GM12865 (cell line): Measurements from ENCODE around the gene CHD6.

Experiments used
- DNase-seq: peaks from one replicate; pipeline ENCODE4 v3.0.0; 2010; ENCODE audit warnings: low read depth
- H3K4me3 ChIP-seq: 2 replicates; pipeline ENCODE4 v1.5.1; 2011; ENCODE audit warnings: mild to moderate bottlenecking, low read depth, low read length, control low read depth
- CTCF ChIP-seq: IDR thresholded peaks from 2 replicates; pipeline ENCODE4 v1.5.1; 2011; ENCODE audit warnings: low read length, control low read depth, low read depth, inconsistent platforms; ENCODE audit not compliant: insufficient read depth; ENCODE audit errors: missing control alignments

The CHD6 gene

GRCh38 chr20:41452226-41452625 is 166.0 kb downstream of the CHD6 start:
- no peak for DNase-seq
- TF ChIP-seq CTCF, result no peak
- H3K4me3 ChIP-seq, result no peak overlapping the region

DNA sequence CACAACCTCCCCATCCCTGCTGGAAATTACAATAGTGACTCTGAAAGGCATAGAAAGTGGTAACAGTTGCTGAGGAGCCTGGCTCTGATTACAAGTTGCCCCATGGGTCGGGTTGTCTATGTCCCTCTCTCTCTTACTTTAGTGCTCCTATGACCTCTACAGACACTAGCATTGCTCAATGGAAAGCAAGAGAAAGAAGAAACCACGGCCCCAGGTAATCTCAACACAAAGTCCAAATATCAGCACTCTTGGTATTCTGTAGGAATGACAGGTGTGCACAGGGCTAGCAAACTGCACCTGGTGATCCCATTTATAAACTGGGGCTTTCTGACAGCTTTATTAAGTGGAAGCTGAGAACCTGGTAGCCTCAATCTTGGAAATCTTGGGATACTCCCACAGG is 171.2 kb downstream of the CHD6 start:
- no peak for DNase-seq

GRCh38 chr20:41446456-41446855 is 171.7 kb downstream of the CHD6 start:
- DNase-seq, result no peak
- H3K4me3 ChIP-seq, result no peak overlapping the region
- no peak for TF ChIP-seq CTCF

More for the DNA sequence above, 171.2 kb downstream of the CHD6 start:
- no peak overlapping the region for H3K4me3 ChIP-seq
- no peak for TF ChIP-seq CTCF

DNA sequence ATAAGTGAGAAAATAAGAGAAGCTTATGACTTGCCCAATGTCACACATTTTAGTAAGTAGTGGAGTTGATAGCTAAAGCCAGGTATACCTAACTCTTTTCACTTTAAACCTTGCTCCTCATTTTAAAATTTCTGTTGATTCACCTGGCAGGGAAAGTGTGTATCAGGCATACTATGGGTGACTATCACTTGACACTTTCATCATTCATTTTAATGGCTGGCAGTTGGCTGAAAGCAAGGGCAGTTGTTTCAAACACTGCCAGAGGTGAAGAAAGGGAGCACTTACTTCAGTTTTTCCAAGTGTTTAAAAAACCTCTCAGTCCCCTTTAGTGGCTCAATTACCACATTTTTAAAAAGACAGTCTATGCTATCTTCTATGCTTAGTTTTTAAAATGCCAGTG is 173.4 kb downstream of the CHD6 start:
- no peak for DNase-seq

DNA sequence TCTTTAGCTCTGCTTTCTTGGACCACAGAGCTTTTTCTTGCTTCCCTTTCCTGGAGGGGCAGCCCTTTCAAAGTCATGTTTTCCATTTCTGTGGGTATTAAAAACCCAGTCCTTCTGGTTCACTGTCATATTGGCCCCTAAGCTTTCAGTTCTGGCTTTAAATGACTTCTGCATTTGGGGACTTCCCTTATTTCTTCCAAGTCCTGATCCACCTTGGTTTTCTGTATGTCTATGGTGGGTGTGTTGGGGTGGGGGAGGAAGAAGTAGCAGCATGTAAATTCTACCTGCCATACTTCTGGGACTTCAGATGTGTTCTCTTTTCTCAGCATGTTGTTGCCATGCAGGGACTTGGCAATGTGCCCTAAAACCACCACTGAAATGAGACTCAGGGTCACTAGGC is 174.5 kb downstream of the CHD6 start:
- H3K4me3 ChIP-seq, result no peak overlapping the region
- TF ChIP-seq CTCF, result no peak
- DNase-seq, result no peak

More for the DNA sequence above, 173.4 kb downstream of the CHD6 start:
- H3K4me3 ChIP-seq, result no peak overlapping the region
- TF ChIP-seq CTCF, result no peak

- no peak for TF ChIP-seq CTCF
- DNase-seq, result no peak
- no peak overlapping the region for H3K4me3 ChIP-seq
Observed at GRCh38 chr20:41440882-41441281, 177.3 kb downstream of the CHD6 start.

DNA sequence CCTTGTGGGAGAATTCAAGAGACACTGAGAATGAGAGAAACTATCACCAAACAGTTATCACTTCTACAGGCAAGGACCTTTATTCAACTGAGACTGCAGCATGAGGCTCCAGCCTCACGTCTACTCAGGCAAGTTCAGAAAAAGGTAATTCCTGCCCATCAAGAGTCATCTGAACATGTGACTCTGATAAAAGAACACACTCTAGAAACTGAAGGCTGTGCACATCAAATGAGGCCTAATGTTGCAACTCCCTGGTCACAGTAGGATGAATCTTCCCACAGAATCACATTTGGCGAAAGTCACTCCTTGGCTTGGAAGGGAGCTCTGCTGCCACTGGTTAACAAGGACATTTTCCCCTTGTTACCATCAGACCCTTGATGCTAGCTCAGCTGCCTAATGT is 180.3 kb downstream of the CHD6 start:
- TF ChIP-seq CTCF, result no peak
- H3K4me3 ChIP-seq, result no peak overlapping the region
- no peak for DNase-seq
